Measurements from ENCODE around the gene GPR150. TPM values are rescaled to one million over a fixed set of nuclear protein-coding genes. Genes with fewer than 3 reads are reported as not detected.

GPR150 gene
- total RNA-seq, 2 donors from 2014 or later: 0.27 to 0.52 TPM

GRCh38 chr5:95606419-95606818 lies 13.5 kb upstream of the GPR150 start:
- H3K27me3 ChIP-seq: no peaks in the 10 kb centered on the region
- TF ChIP-seq CTCF (IDR thresholded peaks at IDR 0.05): no peak
- no peak for DNase-seq
- H3K36me3 ChIP-seq: no peaks in the 10 kb centered on the region
- no peak overlapping the region for H3K27ac ChIP-seq
- no peaks in the 10 kb centered on the region for H3K9me3 ChIP-seq
- H3K9ac ChIP-seq (ENCODE audit: low read depth in 2 of 2, low read length in 2 of 2): no peak overlapping the region
- intact Hi-C loops (cut with DNase I): no loop called here
- no peak overlapping the region for H3K4me3 ChIP-seq
- H3K4me1 ChIP-seq: no peaks in the 10 kb centered on the region

DNA sequence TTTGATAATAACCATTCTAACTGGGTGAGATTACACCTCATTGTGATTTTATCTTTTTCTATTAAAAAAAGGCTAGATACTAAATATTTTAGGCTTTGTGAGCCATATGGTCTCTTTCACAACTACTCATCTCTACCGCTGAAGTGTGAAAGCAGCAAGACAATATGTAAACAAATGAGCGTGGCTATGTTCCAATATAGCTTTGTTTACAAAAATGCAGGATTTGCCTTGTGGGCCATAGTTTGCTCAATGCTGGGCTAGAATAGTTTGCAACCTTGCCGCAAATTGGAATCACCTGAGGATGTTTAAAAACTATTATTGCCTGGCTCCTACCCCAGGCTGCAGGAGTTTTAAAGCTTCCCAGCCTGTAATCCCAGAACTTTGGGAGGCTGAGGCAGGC lies 10.2 kb upstream of the GPR150 start:
- H3K9me3 ChIP-seq: no peaks in the 10 kb centered on the region
- no peak for DNase-seq
- H3K4me3 ChIP-seq: no peak overlapping the region
- no peak overlapping the region for H3K27ac ChIP-seq
- no peaks in the 10 kb centered on the region for H3K27me3 ChIP-seq
- no peak overlapping the region for H3K9ac ChIP-seq (ENCODE audit: low read depth in 2 of 2, low read length in 2 of 2)
- H3K4me1 ChIP-seq: no peaks in the 10 kb centered on the region
- intact Hi-C loops (cut with DNase I): no loop called here
- H3K36me3 ChIP-seq: no peaks in the 10 kb centered on the region
- TF ChIP-seq CTCF (IDR thresholded peaks at IDR 0.05): no peak

GRCh38 chr5:95610546-95610945 lies 9.3 kb upstream of the GPR150 start:
- Histone ChIP-seq H3K9me3 (no peaks in the 10 kb centered on the region), H3K4me1 (no peaks in the 10 kb centered on the region), H3K27ac (no peak overlapping the region), H3K4me3 (no peak overlapping the region), H3K9ac (ENCODE audit: low read depth in 2 of 2, low read length in 2 of 2) (no peak overlapping the region), H3K36me3 (no peaks in the 10 kb centered on the region), H3K27me3 (no peaks in the 10 kb centered on the region)
- intact Hi-C loops (cut with DNase I): no loop called here
- no peak for DNase-seq
- no peak for TF ChIP-seq CTCF (IDR thresholded peaks at IDR 0.05)

DNA sequence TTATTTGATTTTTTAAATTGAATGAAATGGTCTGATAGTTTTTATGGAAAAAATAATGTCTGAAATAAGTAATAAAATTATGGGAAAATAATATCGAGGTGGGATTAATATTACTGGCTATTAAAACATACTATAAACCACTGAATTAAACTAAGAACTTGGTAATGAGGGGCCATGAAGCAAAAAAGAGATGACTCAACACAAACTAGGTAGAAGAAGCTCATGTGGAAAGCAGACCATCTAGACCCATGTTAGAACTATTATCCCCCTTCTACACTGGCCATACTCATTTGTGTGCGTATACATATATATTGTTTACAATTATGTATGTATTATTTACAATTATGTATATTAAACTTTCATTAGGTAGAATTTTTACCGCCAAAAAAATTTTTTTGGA lies 8.5 kb upstream of the GPR150 start:
- intact Hi-C loops (cut with DNase I): no loop called here
- H3K9me3 ChIP-seq: no peaks in the 10 kb centered on the region
- TF ChIP-seq CTCF (IDR thresholded peaks at IDR 0.05): no peak
- no peaks in the 10 kb centered on the region for H3K27me3 ChIP-seq
- H3K36me3 ChIP-seq: no peaks in the 10 kb centered on the region
- H3K4me3 ChIP-seq: no peak overlapping the region
- H3K27ac ChIP-seq: no peak overlapping the region
- no peak for DNase-seq
- no peak overlapping the region for H3K9ac ChIP-seq (ENCODE audit: low read depth in 2 of 2, low read length in 2 of 2)
- no peaks in the 10 kb centered on the region for H3K4me1 ChIP-seq

GRCh38 chr5:95613514-95613913 lies 6.4 kb upstream of the GPR150 start:
- TF ChIP-seq CTCF (IDR thresholded peaks at IDR 0.05): no peak
- Histone ChIP-seq H3K4me1 (no peaks in the 10 kb centered on the region), H3K36me3 (no peaks in the 10 kb centered on the region), H3K27ac (no peak overlapping the region), H3K27me3 (no peaks in the 10 kb centered on the region), H3K4me3 (no peak overlapping the region), H3K9me3 (no peaks in the 10 kb centered on the region), H3K9ac (ENCODE audit: low read depth in 2 of 2, low read length in 2 of 2) (no peak overlapping the region)
- no peak for DNase-seq
- intact Hi-C loops (cut with DNase I): no loop called here

DNA sequence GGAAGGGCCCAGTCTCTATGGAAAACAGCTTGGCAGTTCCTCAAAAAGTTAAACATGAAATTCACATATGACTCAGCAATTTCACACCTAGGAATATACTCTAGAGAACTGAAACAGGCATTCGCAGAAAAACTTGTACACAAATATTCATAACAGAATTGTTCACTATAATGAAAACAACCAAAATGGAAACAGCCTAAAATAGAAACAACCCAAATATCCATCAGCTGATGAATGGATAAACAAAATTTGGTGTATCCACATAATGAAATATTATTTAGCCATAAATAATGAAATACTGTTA lies 4.8 kb upstream of the GPR150 start:
- no peak overlapping the region for H3K4me3 ChIP-seq
- no peaks in the 10 kb centered on the region for H3K9me3 ChIP-seq
- intact Hi-C loops (cut with DNase I): no loop called here
- H3K27me3 ChIP-seq: no peaks in the 10 kb centered on the region
- H3K27ac ChIP-seq: no peak overlapping the region
- no peaks in the 10 kb centered on the region for H3K36me3 ChIP-seq
- no peak for DNase-seq
- no peak overlapping the region for H3K9ac ChIP-seq (ENCODE audit: low read depth in 2 of 2, low read length in 2 of 2)
- peaks cover 4% of the 10 kb centered on the region for H3K4me1 ChIP-seq
- TF ChIP-seq CTCF (IDR thresholded peaks at IDR 0.05): no peak

Data from colonic mucosa (tissue), 4 donors.